Measurements from ENCODE around the gene PSMD3. TPM values are rescaled to one million over a fixed set of nuclear protein-coding genes. Genes with fewer than 3 reads are reported as not detected.
"Not testable (repeated sequence)": the region's sequence is repeated elsewhere in the genome, so short reads cannot be mapped to it uniquely, and the experiment has no call there.

Gene PSMD3
- total and polyA plus RNA-seq, 2 experiments from 2014 or later, result 92.1 to 114 TPM

- Histone ChIP-seq H3K27ac (no peak overlapping the region), H3K9me2 (replicated peaks; ENCODE audit: insufficient read depth) (no peaks in the 10 kb centered on the region), H3K4me1 (ENCODE audit: insufficient read depth) (peaks cover 6% of the 10 kb centered on the region), H3K79me2 (no peaks in the 10 kb centered on the region), H3K4me2 (no peak overlapping the region), H3K36me3 (replicated peaks; ENCODE audit: insufficient read depth, low read depth) (no peaks in the 10 kb centered on the region), H3K27me3 (no peaks in the 10 kb centered on the region), H2AFZ (no peak overlapping the region), H3K9me3 (ENCODE audit: low read depth) (no peaks in the 10 kb centered on the region), H3K4me3 (no peak overlapping the region), H4K20me1 (ENCODE audit: insufficient read depth, poor library complexity, severe bottlenecking) (no peaks in the 10 kb centered on the region)
- TF ChIP-seq EZH2 (IDR thresholded peaks at IDR 0.05; ENCODE audit: borderline replicate concordance) (no peak), EZH2phosphoT487 (IDR thresholded peaks at IDR 0.05; ENCODE audit: low read depth, severe bottlenecking, unreplicated experiment) (no peak), CTCF (IDR thresholded peaks at IDR 0.05; ENCODE audit: poor library complexity) (no peak)
- DNase-seq (ENCODE audit: low spot score), result no peak
- WGBS (ENCODE audit: low lambda C conversion rate, missing lambda C conversion rate), result 94% methylated on average over 9 of the region's 16 CpGs
Observed at GRCh38 chr17:39944393-39944711, 36.3 kb upstream of the PSMD3 start.

GRCh38 chr17:39946551-39947330 is 33.9 kb upstream of the PSMD3 start:
- no peak overlapping the region for H3K4me3 ChIP-seq
- H3K4me2 ChIP-seq, result no peak overlapping the region
- no peak overlapping the region for H2AFZ ChIP-seq
- H3K9me2 ChIP-seq (replicated peaks; ENCODE audit: insufficient read depth), result no peaks in the 10 kb centered on the region
- H4K20me1 ChIP-seq (ENCODE audit: insufficient read depth, poor library complexity, severe bottlenecking), result no peaks in the 10 kb centered on the region
- H3K4me1 ChIP-seq (ENCODE audit: insufficient read depth), result no peaks in the 10 kb centered on the region
- WGBS (ENCODE audit: low lambda C conversion rate, missing lambda C conversion rate), result 81% methylated on average over 15 of the region's 15 CpGs
- no peaks in the 10 kb centered on the region for H3K79me2 ChIP-seq
- no peaks in the 10 kb centered on the region for H3K36me3 ChIP-seq (replicated peaks; ENCODE audit: insufficient read depth, low read depth)
- TF ChIP-seq CTCF (IDR thresholded peaks at IDR 0.05; ENCODE audit: poor library complexity) (no peak), EZH2phosphoT487 (IDR thresholded peaks at IDR 0.05; ENCODE audit: low read depth, severe bottlenecking, unreplicated experiment) (no peak), EZH2 (IDR thresholded peaks at IDR 0.05; ENCODE audit: borderline replicate concordance) (no peak)
- H3K9me3 ChIP-seq (ENCODE audit: low read depth), result no peaks in the 10 kb centered on the region
- H3K27me3 ChIP-seq, result no peaks in the 10 kb centered on the region
- no peak for DNase-seq (ENCODE audit: low spot score)
- no peak overlapping the region for H3K27ac ChIP-seq

GRCh38 chr17:39948489-39948828 is 32.1 kb upstream of the PSMD3 start:
- H3K79me2 ChIP-seq; H3K4me3 ChIP-seq; H3K4me2 ChIP-seq; H3K9me2 ChIP-seq (replicated peaks; ENCODE audit: insufficient read depth); DNase-seq (ENCODE audit: low spot score); H3K9me3 ChIP-seq (ENCODE audit: low read depth); H3K36me3 ChIP-seq (replicated peaks; ENCODE audit: insufficient read depth, low read depth); H4K20me1 ChIP-seq (ENCODE audit: insufficient read depth, poor library complexity, severe bottlenecking); H2AFZ ChIP-seq; H3K4me1 ChIP-seq (ENCODE audit: insufficient read depth); H3K27me3 ChIP-seq: not testable (repeated sequence)
- 91% methylated on average over 5 of the region's 5 CpGs for WGBS (ENCODE audit: low lambda C conversion rate, missing lambda C conversion rate)
- peak overlapping the region; percentile 37 for H3K27ac ChIP-seq

GRCh38 chr17:39949028-39949427 is 31.6 kb upstream of the PSMD3 start:
- Histone ChIP-seq H3K27me3 (no peaks in the 10 kb centered on the region), H3K36me3 (replicated peaks; ENCODE audit: insufficient read depth, low read depth) (no peaks in the 10 kb centered on the region), H4K20me1 (ENCODE audit: insufficient read depth, poor library complexity, severe bottlenecking) (no peaks in the 10 kb centered on the region), H3K79me2 (no peaks in the 10 kb centered on the region), H3K9me2 (replicated peaks; ENCODE audit: insufficient read depth) (no peaks in the 10 kb centered on the region), H3K27ac (peak overlapping the region; percentile 37), H3K4me1 (ENCODE audit: insufficient read depth) (peaks cover 8% of the 10 kb centered on the region), H3K4me2 (no peak overlapping the region), H2AFZ (no peak overlapping the region), H3K9me3 (ENCODE audit: low read depth) (no peaks in the 10 kb centered on the region), H3K4me3 (no peak overlapping the region)
- WGBS (ENCODE audit: low lambda C conversion rate, missing lambda C conversion rate), result 82% methylated on average over 2 of the region's 2 CpGs
- TF ChIP-seq EZH2 (IDR thresholded peaks at IDR 0.05; ENCODE audit: borderline replicate concordance) (no peak), EZH2phosphoT487 (IDR thresholded peaks at IDR 0.05; ENCODE audit: low read depth, severe bottlenecking, unreplicated experiment) (no peak), CTCF (IDR thresholded peaks at IDR 0.05; ENCODE audit: poor library complexity) (no peak)
- DNase-seq (ENCODE audit: low spot score), result no peak
